ENCODE results near the gene CSAD.

The CSAD gene

DNA sequence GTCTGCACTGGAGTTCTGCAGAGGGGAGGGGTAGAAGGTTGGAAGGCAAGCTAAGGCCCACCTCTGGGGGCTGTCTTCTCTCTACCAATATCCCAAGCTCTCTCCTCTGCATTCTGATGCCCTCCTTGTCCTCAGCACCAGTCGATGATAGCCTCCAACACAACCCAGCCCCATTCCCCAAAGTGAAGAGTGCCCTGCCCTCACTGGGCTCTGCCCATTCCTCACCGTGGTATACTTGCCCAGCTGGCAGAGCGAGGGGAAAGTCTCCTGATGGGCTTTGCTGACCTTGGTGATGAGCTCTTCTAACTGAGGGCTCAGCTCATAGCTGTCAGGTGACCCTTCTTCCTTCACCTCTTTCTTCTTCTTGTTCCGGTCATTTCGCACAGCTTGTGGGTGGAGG lies 33.5 kb upstream of the CSAD start:
- Histone ChIP-seq H3K4me2 (ENCODE audit: low read length) (no peak overlapping the region), H3K79me2 (ENCODE audit: low read length) (no peaks in the 10 kb centered on the region), H2AFZ (ENCODE audit: low read depth, low read length) (no peak overlapping the region), H3K9ac (ENCODE audit: low read length) (no peak overlapping the region), H3K36me3 (replicated peaks; ENCODE audit: low read depth, low read length) (no peaks in the 10 kb centered on the region), H3K27ac (ENCODE audit: low read length) (no peak overlapping the region), H3K9me3 (ENCODE audit: insufficient read depth, low read length) (no peaks in the 10 kb centered on the region), H3K4me1 (ENCODE audit: low read length) (peaks cover 7% of the 10 kb centered on the region), H3K27me3 (ENCODE audit: low read depth, low read length) (peaks cover 1% of the 10 kb centered on the region; the same call in 1 of the 2 replicates), H3K4me3 (ENCODE audit: low read length) (no peak overlapping the region), H4K20me1 (ENCODE audit: insufficient read depth, low read length) (no peaks in the 10 kb centered on the region)
- TF ChIP-seq, protein P1, sequence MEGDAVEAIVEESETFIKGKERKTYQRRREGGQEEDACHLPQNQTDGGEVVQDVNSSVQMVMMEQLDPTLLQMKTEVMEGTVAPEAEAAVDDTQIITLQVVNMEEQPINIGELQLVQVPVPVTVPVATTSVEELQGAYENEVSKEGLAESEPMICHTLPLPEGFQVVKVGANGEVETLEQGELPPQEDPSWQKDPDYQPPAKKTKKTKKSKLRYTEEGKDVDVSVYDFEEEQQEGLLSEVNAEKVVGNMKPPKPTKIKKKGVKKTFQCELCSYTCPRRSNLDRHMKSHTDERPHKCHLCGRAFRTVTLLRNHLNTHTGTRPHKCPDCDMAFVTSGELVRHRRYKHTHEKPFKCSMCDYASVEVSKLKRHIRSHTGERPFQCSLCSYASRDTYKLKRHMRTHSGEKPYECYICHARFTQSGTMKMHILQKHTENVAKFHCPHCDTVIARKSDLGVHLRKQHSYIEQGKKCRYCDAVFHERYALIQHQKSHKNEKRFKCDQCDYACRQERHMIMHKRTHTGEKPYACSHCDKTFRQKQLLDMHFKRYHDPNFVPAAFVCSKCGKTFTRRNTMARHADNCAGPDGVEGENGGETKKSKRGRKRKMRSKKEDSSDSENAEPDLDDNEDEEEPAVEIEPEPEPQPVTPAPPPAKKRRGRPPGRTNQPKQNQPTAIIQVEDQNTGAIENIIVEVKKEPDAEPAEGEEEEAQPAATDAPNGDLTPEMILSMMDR (IDR thresholded peaks at IDR 0.05; ENCODE audit: low read depth, low read length): no peak
- no peak for TF ChIP-seq EZH2phosphoT487 (IDR thresholded peaks at IDR 0.05; ENCODE audit: low read depth)

DNA sequence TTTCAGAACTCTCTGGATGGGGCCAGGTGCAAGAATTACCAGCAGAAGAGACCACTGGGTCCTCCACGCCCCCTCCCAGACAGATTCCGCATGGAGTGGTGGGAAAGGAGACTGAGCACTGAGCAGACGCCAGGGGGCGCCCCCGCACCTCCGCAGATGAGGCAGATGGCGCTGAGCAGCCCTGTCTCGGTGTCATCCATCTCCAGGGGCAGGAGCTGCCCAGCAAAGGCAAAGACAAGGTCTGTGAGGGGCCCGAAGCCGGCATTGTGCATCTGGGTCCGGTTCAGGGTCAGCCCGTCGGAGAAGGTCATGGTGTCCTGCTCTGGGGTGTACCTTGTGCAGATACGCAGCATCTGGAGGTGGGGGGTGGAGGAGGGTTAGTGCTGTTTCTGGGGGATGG lies 32.6 kb upstream of the CSAD start:
- Histone ChIP-seq H3K27ac (ENCODE audit: low read length) (no peak overlapping the region), H3K4me3 (ENCODE audit: low read length) (no peak overlapping the region), H3K36me3 (replicated peaks; ENCODE audit: low read depth, low read length) (no peaks in the 10 kb centered on the region), H3K9ac (ENCODE audit: low read length) (no peak overlapping the region), H3K79me2 (ENCODE audit: low read length) (no peaks in the 10 kb centered on the region), H3K27me3 (ENCODE audit: low read depth, low read length) (no peaks in the 10 kb centered on the region), H2AFZ (ENCODE audit: low read depth, low read length) (no peak overlapping the region), H3K9me3 (ENCODE audit: insufficient read depth, low read length) (no peaks in the 10 kb centered on the region), H4K20me1 (ENCODE audit: insufficient read depth, low read length) (no peaks in the 10 kb centered on the region), H3K4me1 (ENCODE audit: low read length) (peaks cover 16% of the 10 kb centered on the region), H3K4me2 (ENCODE audit: low read length) (peak overlapping the region; percentile 17; the same call in 1 of the 2 replicates)
- TF ChIP-seq, protein P1 (IDR thresholded peaks at IDR 0.05; ENCODE audit: low read depth, low read length): peak; percentile 94
- no peak for TF ChIP-seq EZH2phosphoT487 (IDR thresholded peaks at IDR 0.05; ENCODE audit: low read depth)

DNA sequence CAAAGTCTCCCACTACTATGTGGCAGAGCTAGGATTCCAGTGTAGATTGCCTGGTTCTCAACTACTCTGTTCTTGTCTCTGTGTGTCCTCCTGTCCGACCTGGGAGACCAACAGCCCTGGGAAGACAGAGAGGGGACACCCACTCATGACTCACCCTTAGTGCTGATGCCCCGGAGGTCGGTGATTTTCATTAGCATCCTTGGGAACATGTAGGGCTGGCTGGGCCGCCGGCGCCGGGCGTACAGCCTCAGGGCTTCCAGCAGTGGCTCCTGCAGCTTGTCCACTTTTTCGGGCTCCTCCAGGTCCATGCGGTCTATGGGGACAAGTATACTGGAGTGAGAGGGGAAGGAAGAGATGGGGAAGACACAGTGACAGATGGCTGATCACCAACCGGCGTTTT lies 32.2 kb upstream of the CSAD start:
- Histone ChIP-seq H4K20me1 (ENCODE audit: insufficient read depth, low read length) (no peaks in the 10 kb centered on the region), H3K27me3 (ENCODE audit: low read depth, low read length) (no peaks in the 10 kb centered on the region), H3K9me3 (ENCODE audit: insufficient read depth, low read length) (no peaks in the 10 kb centered on the region), H3K4me2 (ENCODE audit: low read length) (no peak overlapping the region), H3K36me3 (replicated peaks; ENCODE audit: low read depth, low read length) (no peaks in the 10 kb centered on the region), H3K27ac (ENCODE audit: low read length) (no peak overlapping the region), H3K4me1 (ENCODE audit: low read length) (peaks cover 20% of the 10 kb centered on the region), H3K9ac (ENCODE audit: low read length) (no peak overlapping the region), H3K4me3 (ENCODE audit: low read length) (no peak overlapping the region), H3K79me2 (ENCODE audit: low read length) (no peaks in the 10 kb centered on the region), H2AFZ (ENCODE audit: low read depth, low read length) (no peak overlapping the region)
- TF ChIP-seq EZH2phosphoT487 (IDR thresholded peaks at IDR 0.05; ENCODE audit: low read depth): no peak
- TF ChIP-seq, protein P1 (IDR thresholded peaks at IDR 0.05; ENCODE audit: low read depth, low read length): no peak

DNA sequence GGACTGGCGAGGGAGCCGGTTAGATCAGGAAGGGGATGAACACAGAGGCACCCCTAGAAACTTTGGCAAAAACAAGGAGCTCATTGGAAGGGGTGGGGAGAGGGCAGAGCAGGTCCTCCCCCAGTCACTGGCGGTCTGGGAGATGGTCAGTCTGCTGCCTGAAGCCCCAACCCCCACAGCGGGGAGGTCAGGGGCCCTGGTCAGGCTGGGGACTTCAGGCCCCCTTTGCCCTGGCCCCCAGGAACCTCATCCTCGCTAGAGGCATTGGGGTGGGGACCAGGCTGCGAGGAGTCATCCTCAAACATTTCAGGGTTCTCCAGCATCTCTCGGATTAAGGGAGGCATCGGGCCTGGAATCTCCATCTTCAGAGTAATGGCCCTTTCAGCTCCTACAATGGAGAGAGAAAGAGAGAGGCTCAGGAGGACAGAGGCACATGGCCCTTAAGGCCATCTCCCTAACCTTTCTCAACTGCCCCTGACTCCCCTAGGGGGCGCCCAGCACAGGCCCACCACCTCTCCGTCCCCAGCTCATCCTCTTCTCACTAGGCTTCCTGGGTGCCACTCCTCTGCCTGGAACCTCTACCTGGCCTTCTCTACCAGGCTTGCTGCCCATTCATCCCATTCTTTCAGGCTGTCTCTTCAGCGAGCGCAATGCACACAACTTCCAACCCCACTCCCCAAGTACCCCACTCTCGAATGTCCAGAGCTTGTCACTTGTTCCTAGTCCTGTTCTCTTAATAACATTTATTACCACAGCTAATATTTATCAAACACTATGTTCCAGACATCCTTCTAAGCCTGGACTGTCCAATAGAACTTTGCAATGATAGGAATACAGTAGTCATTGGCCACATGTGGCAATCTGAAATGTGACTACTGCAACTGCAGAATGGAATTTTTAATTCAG lies 31.0 kb upstream of the CSAD start:
- Histone ChIP-seq H2AFZ (ENCODE audit: low read depth, low read length) (no peak overlapping the region), H3K27ac (ENCODE audit: low read length) (no peak overlapping the region), H3K27me3 (ENCODE audit: low read depth, low read length) (no peaks in the 10 kb centered on the region), H3K79me2 (ENCODE audit: low read length) (no peaks in the 10 kb centered on the region), H3K4me1 (ENCODE audit: low read length) (peaks cover 31% of the 10 kb centered on the region), H4K20me1 (ENCODE audit: insufficient read depth, low read length) (no peaks in the 10 kb centered on the region), H3K9me3 (ENCODE audit: insufficient read depth, low read length) (no peaks in the 10 kb centered on the region), H3K4me2 (ENCODE audit: low read length) (no peak overlapping the region), H3K4me3 (ENCODE audit: low read length) (no peak overlapping the region), H3K9ac (ENCODE audit: low read length) (no peak overlapping the region), H3K36me3 (replicated peaks; ENCODE audit: low read depth, low read length) (no peaks in the 10 kb centered on the region)
- no peak for TF ChIP-seq EZH2phosphoT487 (IDR thresholded peaks at IDR 0.05; ENCODE audit: low read depth)
- TF ChIP-seq, protein P1 (IDR thresholded peaks at IDR 0.05; ENCODE audit: low read depth, low read length): peak; percentile 60

All from OCI-LY3 (cell line).